Activated CD8-positive, alpha-beta T cell treated with anti-CD3 and anti-CD28 coated beads, Interleukin-2, amount 10 ng/mL, durations not matched to agents 7 days and 5 days (primary cell): ENCODE measurements around the gene WHRN. TPM values are rescaled to one million over a fixed set of nuclear protein-coding genes. Genes with fewer than 3 reads are reported as not detected.
A peak's percentile ranks its signal among the peaks of the same experiment; 100 is the strongest.

Experiments used
- ATAC-seq: fragments of 150-1000 bp; cut with Tn5 transposase; one replicate; pipeline ENCODE4 v1.10.0; 2021; ENCODE audit warnings: moderate library complexity
- CTCF ChIA-PET: fragments of 350-600 bp; sonication (Branson Sonifier 250); formaldehyde crosslinking; loops from one replicate; lab custom pipeline; 2021; ENCODE audit warnings: antibody characterized with exemption; lab: Charles Lee
- POLR2A ChIA-PET: fragments of 350-600 bp; sonication (Branson Sonifier 250); formaldehyde crosslinking; loops from one replicate; lab custom pipeline; 2021; ENCODE audit warnings: antibody characterized with exemption; lab: Charles Lee
- DNase-seq: peaks from one replicate; pipeline ENCODE4 v3.0.0-alpha.2; 2020
- H3K27ac Mint-ChIP-seq: one replicate; pipeline ENCODE4 v1.8.0; 2021; ENCODE audit warnings: mild to moderate bottlenecking, mixed read lengths
- H3K27me3 Mint-ChIP-seq: one replicate; pipeline ENCODE4 v1.8.0; 2021; ENCODE audit warnings: low read depth, mixed read lengths
- H3K36me3 Mint-ChIP-seq: one replicate; pipeline ENCODE4 v1.8.0; 2021; ENCODE audit warnings: low read depth, mixed read lengths
- H3K4me1 Mint-ChIP-seq: one replicate; pipeline ENCODE4 v1.8.0; 2021; ENCODE audit warnings: low read depth, mixed read lengths
- H3K4me3 Mint-ChIP-seq: one replicate; pipeline ENCODE4 v1.8.0; 2021; ENCODE audit warnings: mild to moderate bottlenecking, mixed read lengths
- H3K9me3 Mint-ChIP-seq: one replicate; pipeline ENCODE4 v1.8.0; 2022; ENCODE audit warnings: mixed read lengths; ENCODE audit not compliant: insufficient read depth
- total RNA-seq, 2 experiments: library from RNA; stranded (reverse); gene quantifications; one replicate each; pipeline ENCODE4 v1.2.3, GENCODE V29; 2021

Gene WHRN
- total RNA-seq, 2 experiments from 2014 or later = 2.6 to 4.1 TPM

GRCh38 chr9:114403153-114403756, 102.0 kb downstream of the WHRN start:
- no peaks in the 10 kb centered on the region for H3K9me3 Mint-ChIP-seq
- no peaks in the 10 kb centered on the region for H3K36me3 Mint-ChIP-seq
- ChIA-PET CTCF (interaction anchor here (0.7 to 14.1 kb wide), 6 partner anchors 9 to 250 kb away, joined by 3 to 292 read pairs (median 6); partner anchors contain the start of genes AKNA and ATP6V1G1), POLR2A (interaction anchor here (0.5 to 1.4 kb wide), 4 partner anchors 117 to 993 kb away, joined by 3 read pairs; partner anchors contain the start of genes ATP6V1G1, C9orf43 and POLE3)
- peaks cover 9% of the 10 kb centered on the region for H3K4me1 Mint-ChIP-seq
- no peak overlapping the region for H3K27ac Mint-ChIP-seq
- H3K4me3 Mint-ChIP-seq = no peak overlapping the region
- H3K27me3 Mint-ChIP-seq = peaks cover 3% of the 10 kb centered on the region
- DNase-seq = no peak
- ATAC-seq = no peak

GRCh38 chr9:114401344-114401743, 103.9 kb downstream of the WHRN start:
- ChIA-PET POLR2A (interaction anchor here (1.5 to 1.9 kb wide), 2 partner anchors 14 to 187 kb away, joined by 4 to 5 read pairs; partner anchors contain the start of genes AKNA and ATP6V1G1), CTCF (interaction anchor here (1.5 to 14.1 kb wide), 2 partner anchors 191 to 252 kb away, joined by 3 to 292 read pairs; no protein-coding TSS in a partner anchor)
- H3K27me3 Mint-ChIP-seq = peaks cover 3% of the 10 kb centered on the region
- H3K9me3 Mint-ChIP-seq = no peaks in the 10 kb centered on the region
- no peak overlapping the region for H3K4me3 Mint-ChIP-seq
- H3K4me1 Mint-ChIP-seq = peaks cover 23% of the 10 kb centered on the region
- ATAC-seq (no peak), DNase-seq (no peak)
- peaks cover 8% of the 10 kb centered on the region for H3K36me3 Mint-ChIP-seq
- H3K27ac Mint-ChIP-seq = no peak overlapping the region

- ATAC-seq (no peak), DNase-seq (no peak)
- Mint-ChIP-seq H3K27ac (no peak overlapping the region), H3K4me1 (peaks cover 28% of the 10 kb centered on the region), H3K9me3 (no peaks in the 10 kb centered on the region), H3K36me3 (peaks cover 13% of the 10 kb centered on the region), H3K27me3 (peaks cover 3% of the 10 kb centered on the region), H3K4me3 (no peak overlapping the region)
- CTCF ChIA-PET = interaction anchor here (0.8 to 2.3 kb wide), 4 partner anchors 148 to 261 kb away, joined by 3 to 13 read pairs (median 3); no protein-coding TSS in a partner anchor
- POLR2A ChIA-PET = interaction anchor here (0.5 to 1.9 kb wide), 4 partner anchors 13 to 187 kb away, joined by 3 to 5 read pairs (median 4); partner anchors contain the start of genes AKNA and ATP6V1G1
Measured at GRCh38 chr9:114400772-114401171, 104.5 kb downstream of the WHRN start.

- H3K27me3 Mint-ChIP-seq = peaks cover 3% of the 10 kb centered on the region
- peaks cover 28% of the 10 kb centered on the region for H3K4me1 Mint-ChIP-seq
- POLR2A ChIA-PET = interaction anchor here (1.2 to 1.9 kb wide), 3 partner anchors 13 to 188 kb away, joined by 3 to 5 read pairs (median 4); partner anchors contain the start of genes AKNA and ATP6V1G1
- H3K36me3 Mint-ChIP-seq = peaks cover 16% of the 10 kb centered on the region
- H3K9me3 Mint-ChIP-seq = no peaks in the 10 kb centered on the region
- H3K27ac Mint-ChIP-seq = no peak overlapping the region
- CTCF ChIA-PET = interaction anchor here (0.8 to 2.3 kb wide), 6 partner anchors 12 to 261 kb away, joined by 3 to 13 read pairs (median 4); partner anchors contain the start of gene AKNA
- DNase-seq = no peak
- no peak overlapping the region for H3K4me3 Mint-ChIP-seq
- no peak for ATAC-seq
Measured at GRCh38 chr9:114400219-114400618, 105.1 kb downstream of the WHRN start.

- ChIA-PET CTCF (interaction anchor here (0.6 to 2.3 kb wide), 5 partner anchors 11 to 266 kb away, joined by 3 to 13 read pairs (median 6); partner anchors contain the start of gene AKNA), POLR2A (interaction anchor here (1.9 kb wide), 1 partner anchor 12 kb away, joined by 5 read pairs; the partner anchor contains the start of gene AKNA)
Measured at GRCh38 chr9:114399381-114399780, 105.9 kb downstream of the WHRN start.

GRCh38 chr9:114397848-114398605, 107.2 kb downstream of the WHRN start:
- ChIA-PET CTCF (interaction anchor here (1.1 to 2.8 kb wide), 4 partner anchors 8 to 255 kb away, joined by 3 to 15 read pairs (median 10); partner anchors contain the start of gene AKNA), POLR2A (interaction anchor here (1.0 to 4.3 kb wide), 4 partner anchors 12 to 189 kb away, joined by 3 to 67 read pairs (median 5); partner anchors contain the start of genes AKNA and ATP6V1G1)
- DNase-seq = peak; percentile 98
- Mint-ChIP-seq H3K4me3 (peak overlapping the region; percentile 99), H3K9me3 (no peaks in the 10 kb centered on the region), H3K27ac (peak overlapping the region; percentile 90), H3K36me3 (peaks cover 20% of the 10 kb centered on the region), H3K4me1 (peaks cover 50% of the 10 kb centered on the region), H3K27me3 (peaks cover 3% of the 10 kb centered on the region)
- ATAC-seq = peak; percentile 87

More at GRCh38 chr9:114399381-114399780, 105.9 kb downstream of the WHRN start:
- DNase-seq = no peak
- H3K36me3 Mint-ChIP-seq = peaks cover 17% of the 10 kb centered on the region
- peaks cover 3% of the 10 kb centered on the region for H3K27me3 Mint-ChIP-seq
- peaks cover 36% of the 10 kb centered on the region for H3K4me1 Mint-ChIP-seq
- H3K27ac Mint-ChIP-seq = no peak overlapping the region
- no peak overlapping the region for H3K4me3 Mint-ChIP-seq
- no peaks in the 10 kb centered on the region for H3K9me3 Mint-ChIP-seq
- ATAC-seq = no peak

- CTCF ChIA-PET = interaction anchor here (1.1 to 2.8 kb wide), 5 partner anchors 9 to 256 kb away, joined by 3 to 15 read pairs (median 7); partner anchors contain the start of gene AKNA
- H3K36me3 Mint-ChIP-seq = peaks cover 27% of the 10 kb centered on the region
- peak overlapping the region; percentile 90 for H3K27ac Mint-ChIP-seq
- POLR2A ChIA-PET = interaction anchor here (1.0 to 4.3 kb wide), 4 partner anchors 11 to 190 kb away, joined by 3 to 67 read pairs (median 5); partner anchors contain the start of genes AKNA and ATP6V1G1
- H3K4me3 Mint-ChIP-seq = peak overlapping the region; percentile 99
- H3K9me3 Mint-ChIP-seq = no peaks in the 10 kb centered on the region
- peaks cover 3% of the 10 kb centered on the region for H3K27me3 Mint-ChIP-seq
- DNase-seq (no peak), ATAC-seq (peak; percentile 17)
- peaks cover 57% of the 10 kb centered on the region for H3K4me1 Mint-ChIP-seq
Measured at GRCh38 chr9:114397219-114397847, 107.9 kb downstream of the WHRN start.

GRCh38 chr9:114396558-114397218, 108.6 kb downstream of the WHRN start:
- DNase-seq (no peak), ATAC-seq (no peak)
- POLR2A ChIA-PET = interaction anchor here (0.6 to 4.3 kb wide), 5 partner anchors 10 to 191 kb away, joined by 3 to 67 read pairs (median 4); partner anchors contain the start of genes AKNA and ATP6V1G1
- H3K4me1 Mint-ChIP-seq = peaks cover 62% of the 10 kb centered on the region
- CTCF ChIA-PET = interaction anchor here (1.3 to 2.8 kb wide), 6 partner anchors 9 to 256 kb away, joined by 3 to 15 read pairs (median 8); no protein-coding TSS in a partner anchor
- H3K9me3 Mint-ChIP-seq = no peaks in the 10 kb centered on the region
- no peak overlapping the region for H3K27ac Mint-ChIP-seq
- H3K4me3 Mint-ChIP-seq = peak overlapping the region; percentile 99
- H3K27me3 Mint-ChIP-seq = peaks cover 3% of the 10 kb centered on the region
- peaks cover 29% of the 10 kb centered on the region for H3K36me3 Mint-ChIP-seq

- peaks cover 69% of the 10 kb centered on the region for H3K4me1 Mint-ChIP-seq
- peak overlapping the region; percentile 78 for H3K27ac Mint-ChIP-seq
- POLR2A ChIA-PET = interaction anchor here (0.6 to 4.3 kb wide), 4 partner anchors 9 to 124 kb away, joined by 3 to 67 read pairs (median 4); partner anchors contain the start of gene AKNA
- peaks cover 3% of the 10 kb centered on the region for H3K27me3 Mint-ChIP-seq
- peaks cover 34% of the 10 kb centered on the region for H3K36me3 Mint-ChIP-seq
- peak overlapping the region; percentile 99 for H3K4me3 Mint-ChIP-seq
- ATAC-seq = no peak
- no peaks in the 10 kb centered on the region for H3K9me3 Mint-ChIP-seq
- CTCF ChIA-PET = interaction anchor here (0.8 to 2.8 kb wide), 6 partner anchors 10 to 257 kb away, joined by 4 to 15 read pairs (median 8); no protein-coding TSS in a partner anchor
- no peak for DNase-seq
Measured at GRCh38 chr9:114395768-114396167, 109.5 kb downstream of the WHRN start.

GRCh38 chr9:114395334-114395617, 110.0 kb downstream of the WHRN start:
- DNase-seq (no peak), ATAC-seq (no peak)
- H3K27me3 Mint-ChIP-seq = peaks cover under 1% of the 10 kb centered on the region
- ChIA-PET POLR2A (interaction anchor here (1.1 to 4.3 kb wide), 2 partner anchors 9 to 41 kb away, joined by 4 to 67 read pairs; partner anchors contain the start of gene AKNA), CTCF (interaction anchor here (0.6 to 2.6 kb wide), 6 partner anchors 9 to 519 kb away, joined by 3 to 15 read pairs (median 5); partner anchors contain the start of gene ZNF618)
- H3K4me1 Mint-ChIP-seq = peaks cover 74% of the 10 kb centered on the region
- H3K4me3 Mint-ChIP-seq = peak overlapping the region; percentile 99
- H3K9me3 Mint-ChIP-seq = no peaks in the 10 kb centered on the region
- H3K36me3 Mint-ChIP-seq = peaks cover 39% of the 10 kb centered on the region
- peak overlapping the region; percentile 78 for H3K27ac Mint-ChIP-seq
